Endothelial cell of umbilical vein (primary cell): ENCODE results near the gene FOSL2. TPM values are rescaled to one million over a fixed set of nuclear protein-coding genes. Genes with fewer than 3 reads are reported as not detected.

Experiments
- BruUV-seq: library from RNA; stranded (reverse); fragments of 400-500 nt; replicated peaks from 2 replicates; lab custom pipeline; 2021; lab: Mats Ljungman, UMichigan
- CTCF ChIA-PET: fragments of 300-600, 350-600 bp; sonication (Branson Sonifier 250); formaldehyde crosslinking; loops from one replicate; lab custom pipeline; 2021; ENCODE audit warnings: antibody characterized with exemption, inconsistent platforms; lab: Charles Lee
- POLR2A ChIA-PET: fragments of 300-600, 350-600 bp; sonication (Branson Sonifier 250); formaldehyde crosslinking; loops from one replicate; lab custom pipeline; 2021; ENCODE audit warnings: antibody characterized with exemption, inconsistent platforms; lab: Charles Lee
- DNase-seq: peaks from one replicate; pipeline ENCODE4 v3.0.0-alpha.2; 2011; ENCODE audit warnings: low read depth, low spot score
- FAIRE-seq: peaks from 2 replicates; lab custom pipeline; 2011; peaks lifted over from hg19 to GRCh38; lab: Jason Lieb, UNC
- H2AFZ ChIP-seq: 2 replicates; pipeline ENCODE4 v1.6.0; 2012; ENCODE audit warnings: low read depth, low read length, control low read depth, inconsistent platforms
- H3K27ac ChIP-seq: 2 replicates; pipeline ENCODE4 v1.5.1; 2011; ENCODE audit warnings: low read depth, mild to moderate bottlenecking, control low read depth, low read length, moderate library complexity; ENCODE audit not compliant: insufficient read depth
- H3K27me3 ChIP-seq, 2 experiments: 2 replicates each; pipeline versions ENCODE4 v1.6.0 to v1.6.1; 2011; ENCODE audit warnings: low read length in 2 of 2, mixed read lengths in 1 of 2; ENCODE audit not compliant: control insufficient read depth in 2 of 2, insufficient read depth in 2 of 2
- H3K36me3 ChIP-seq, 2 experiments: 2 replicates in 1 of 2; 3 replicates in 1 of 2; pipeline ENCODE4 v1.5.1; 2011; ENCODE audit warnings: low read length in 2 of 2, mild to moderate bottlenecking in 1 of 2, moderate library complexity in 1 of 2; ENCODE audit not compliant: control insufficient read depth in 2 of 2, insufficient read depth in 2 of 2; ENCODE audit errors: extremely low read depth in 1 of 2
- H3K4me1 ChIP-seq: 3 replicates; pipeline ENCODE4 v1.5.1; 2011; ENCODE audit warnings: mild to moderate bottlenecking, low read length; ENCODE audit not compliant: control insufficient read depth, insufficient read depth; ENCODE audit errors: extremely low read depth
- H3K4me2 ChIP-seq: 2 replicates; pipeline ENCODE4 v1.6.1; 2011; ENCODE audit warnings: low read length, control low read depth, mixed read lengths; ENCODE audit not compliant: insufficient read depth
- H3K4me3 ChIP-seq, 3 experiments: fragments of 200-600 bp in 1 of 3; sonication (generic), shearing (Covaris generic) in 1 of 3; replicated peaks in 1 of 3; 2 replicates each; pipeline ENCODE4 v1.5.1; 2011 to 2016; ENCODE audit warnings: control low read depth in 3 of 3, low read length in 3 of 3, mild to moderate bottlenecking in 2 of 3, inconsistent platforms in 1 of 3, low read depth in 1 of 3, moderate library complexity in 1 of 3; ENCODE audit not compliant: insufficient read depth in 1 of 3
- H3K79me2 ChIP-seq: 2 replicates; pipeline ENCODE4 v1.6.0; 2012; ENCODE audit warnings: low read length, inconsistent platforms; ENCODE audit not compliant: control insufficient read depth, insufficient read depth
- H3K9ac ChIP-seq: replicated peaks from 2 replicates; pipeline ENCODE3; 2011; ENCODE audit warnings: low read length, control low read depth; ENCODE audit not compliant: insufficient read depth; ENCODE audit errors: extremely low read depth
- H3K9me1 ChIP-seq: replicated peaks from 3 replicates; pipeline ENCODE4 v1.6.0; 2011; ENCODE audit warnings: mild to moderate bottlenecking, low read length; ENCODE audit not compliant: control insufficient read depth, insufficient read depth; ENCODE audit errors: extremely low read depth
- H3K9me3 ChIP-seq: replicated peaks from 2 replicates; pipeline ENCODE4 v1.5.1; 2012; ENCODE audit warnings: low read length, inconsistent platforms; ENCODE audit not compliant: control insufficient read depth, insufficient read depth
- H4K20me1 ChIP-seq: replicated peaks from 2 replicates; pipeline ENCODE3; 2011; ENCODE audit warnings: mild to moderate bottlenecking, low read length; ENCODE audit not compliant: control insufficient read depth, insufficient read depth; ENCODE audit errors: extremely low read depth
- EZH2 ChIP-seq: IDR thresholded peaks from 2 replicates; pipeline ENCODE4 v1.6.1; 2012; ENCODE audit warnings: borderline replicate concordance, low read depth, mild to moderate bottlenecking, moderate library complexity, low read length, inconsistent platforms; ENCODE audit not compliant: severe bottlenecking
- FOS ChIP-seq: IDR thresholded peaks from 2 replicates; pipeline ENCODE4 v1.6.1; 2011; ENCODE audit warnings: mild to moderate bottlenecking, low read length, moderate library complexity, borderline replicate concordance; ENCODE audit not compliant: insufficient read depth
- POLR2A ChIP-seq: IDR thresholded peaks from 2 replicates; pipeline ENCODE4 v1.6.1; 2012; ENCODE audit warnings: low read depth, mild to moderate bottlenecking, control low read depth, low read length
- POLR2AphosphoS5 ChIP-seq: IDR thresholded peaks from 2 replicates; pipeline ENCODE4 v1.6.1; 2012; ENCODE audit warnings: low read depth, mild to moderate bottlenecking, control low read depth, low read length, moderate library complexity; ENCODE audit not compliant: insufficient read depth
- dilution Hi-C: fragments of 300-500 bp; cut with MboI; formaldehyde crosslinking; loops from one replicate; pipeline ENCODE4 v1.15.0; 2019; ENCODE audit warnings: low sequenced_read_pairs; ENCODE audit not compliant: extremely low pct_ligation_motif_present
- intact Hi-C: fragments of 100-400 bp; cut with micrococcal nuclease; formaldehyde crosslinking; loops from one replicate; pipeline ENCODE4 v1.10.0; 2022
- polyA plus RNA-seq, 4 experiments: library from polyadenylated mRNA; depleted of rRNA in 3 of 4; stranded (reverse) in 3 of 4; unstranded in 1 of 4; fragments of >200 nt; gene quantifications; 2 replicates each; pipeline versions ENCODE4 v1.2.1 to v1.2.3, GENCODE V29; 2011 to 2012; ENCODE audit warnings: missing spikeins in 1 of 4
- total RNA-seq: library from RNA; stranded (reverse); gene quantifications from 2 replicates; pipeline ENCODE4 v1.2.3, GENCODE V29; 2021
- TF ChIP-seq, protein P1 (sequence below): IDR thresholded peaks from 2 replicates; pipeline ENCODE4 v1.6.1; 2011; ENCODE audit not compliant: insufficient read depth, insufficient read length
- TF ChIP-seq, protein P2 (sequence below), 2 donors: IDR thresholded peaks; 1 replicate in 1 of 2; 2 replicates in 1 of 2; pipeline ENCODE4 v1.5.1; 2011; ENCODE audit warnings: low read length in 2 of 2, mild to moderate bottlenecking in 2 of 2, moderate library complexity in 2 of 2, control low read depth in 1 of 2, inconsistent platforms in 1 of 2, low read depth in 1 of 2; ENCODE audit not compliant: insufficient read depth in 1 of 2; ENCODE audit errors: extremely low read depth in 1 of 2

Gene FOSL2
- total and polyA plus RNA-seq, 2 donors (not counting 3 experiments of a cell fraction or from before 2014, with no cell fraction given) = 43.9 to 85.3 TPM

DNA sequence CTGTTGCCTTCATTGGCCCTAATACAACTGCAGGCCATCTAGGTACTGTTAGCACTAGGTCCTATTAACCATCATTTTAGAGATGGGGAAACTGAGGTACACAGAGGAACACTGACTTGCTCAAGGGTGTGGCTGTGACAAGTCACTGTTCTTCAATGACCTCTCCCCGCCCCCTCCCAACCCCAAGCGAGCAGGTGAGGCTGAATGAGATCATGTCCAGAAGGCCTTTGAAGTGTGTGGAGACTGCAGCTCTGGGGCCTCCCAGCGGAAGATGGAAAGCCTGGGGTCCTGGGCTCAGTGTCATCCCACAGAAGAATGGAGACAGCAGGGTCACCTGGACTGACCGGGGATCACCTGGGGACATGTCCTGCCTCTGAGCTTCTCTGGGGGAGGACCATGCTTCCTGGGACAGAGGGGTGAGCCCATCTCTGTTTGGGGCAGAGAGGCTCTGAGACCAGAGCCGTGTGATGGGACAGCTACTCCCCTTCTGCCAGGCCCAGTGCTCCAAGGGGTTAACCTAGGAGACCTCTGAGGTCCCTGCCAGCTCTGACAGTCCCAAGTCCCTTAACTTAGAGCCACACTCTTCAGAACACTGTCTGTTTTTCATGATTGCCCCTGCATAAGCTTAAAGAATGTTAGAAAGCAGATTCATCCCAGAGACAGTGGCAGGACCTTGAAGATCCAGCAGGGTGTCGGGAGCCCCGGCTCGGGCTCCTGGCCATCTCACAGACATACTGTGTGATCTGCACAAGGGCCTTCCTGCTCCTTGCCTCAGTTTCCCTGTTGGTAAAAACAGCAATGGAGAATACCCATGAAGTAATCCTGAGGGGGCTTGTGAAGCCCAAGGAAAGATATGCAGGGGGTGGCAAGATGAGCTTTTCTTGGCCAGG is 16.7 kb upstream of the FOSL2 start:
- intact Hi-C loops (no loop called here), dilution Hi-C loops (no loop called here)
- Histone ChIP-seq H3K9me1 (no peaks in the 10 kb centered on the region), H3K4me2 (no peak overlapping the region), H3K9ac (no peak overlapping the region), H3K27me3 (no peaks in the 10 kb centered on the region), H3K4me3 (no peak overlapping the region), H3K27ac (no peak overlapping the region), H3K79me2 (no peaks in the 10 kb centered on the region), H3K9me3 (no peaks in the 10 kb centered on the region), H3K4me1 (no peaks in the 10 kb centered on the region), H3K36me3 (no peaks in the 10 kb centered on the region), H4K20me1 (no peaks in the 10 kb centered on the region), H2AFZ (no peak overlapping the region)
- DNase-seq = no peak
- TF ChIP-seq, protein P1, sequence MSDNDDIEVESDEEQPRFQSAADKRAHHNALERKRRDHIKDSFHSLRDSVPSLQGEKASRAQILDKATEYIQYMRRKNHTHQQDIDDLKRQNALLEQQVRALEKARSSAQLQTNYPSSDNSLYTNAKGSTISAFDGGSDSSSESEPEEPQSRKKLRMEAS = no peak
- no peak for TF ChIP-seq POLR2AphosphoS5
- FAIRE-seq = no peak
- BruUV-seq = no TSS peak
- ChIA-PET POLR2A (no interaction called here), CTCF (no interaction called here)

DNA sequence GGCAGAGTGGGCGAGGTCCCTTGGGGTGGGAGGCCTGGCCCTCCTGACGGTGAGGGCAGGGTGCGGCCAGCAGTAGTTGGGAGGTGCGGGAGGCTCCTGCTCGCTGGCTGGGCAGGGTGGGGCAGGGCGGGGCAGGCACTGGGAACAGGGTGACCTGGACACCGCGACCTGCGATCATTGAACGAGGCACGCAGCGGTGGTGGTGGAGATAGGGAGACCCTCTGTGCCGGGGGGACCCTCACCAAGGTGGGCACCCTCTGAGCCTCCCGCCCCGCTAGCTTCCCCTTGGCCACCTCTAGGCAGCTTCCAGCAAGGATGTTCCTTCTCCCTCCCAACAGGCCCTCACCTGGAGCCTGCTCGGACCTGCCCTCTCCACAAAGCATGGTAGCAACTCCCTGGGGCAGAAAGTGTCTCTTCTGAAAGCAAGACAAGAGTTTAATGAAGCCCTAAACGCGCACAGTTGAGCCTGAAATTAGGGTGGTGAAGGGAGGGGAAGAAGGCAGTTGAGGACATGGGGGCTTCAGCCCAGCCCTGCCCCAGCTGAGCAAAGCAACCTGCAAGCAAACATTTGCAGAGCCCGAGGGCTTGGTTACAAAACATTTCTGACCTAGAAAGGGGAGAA is 15.4 kb upstream of the FOSL2 start:
- Histone ChIP-seq H3K9me3 (no peaks in the 10 kb centered on the region), H3K36me3 (no peaks in the 10 kb centered on the region), H3K4me3 (no peak overlapping the region), H3K9me1 (no peaks in the 10 kb centered on the region), H3K4me1 (no peaks in the 10 kb centered on the region), H3K27ac (no peak overlapping the region), H4K20me1 (no peaks in the 10 kb centered on the region), H3K79me2 (no peaks in the 10 kb centered on the region), H3K9ac (no peak overlapping the region), H3K27me3 (no peaks in the 10 kb centered on the region), H2AFZ (no peak overlapping the region), H3K4me2 (no peak overlapping the region)
- dilution Hi-C loops (no loop called here), intact Hi-C loops (no loop called here)
- FAIRE-seq (no peak), DNase-seq (no peak)
- TF ChIP-seq, protein P2, sequence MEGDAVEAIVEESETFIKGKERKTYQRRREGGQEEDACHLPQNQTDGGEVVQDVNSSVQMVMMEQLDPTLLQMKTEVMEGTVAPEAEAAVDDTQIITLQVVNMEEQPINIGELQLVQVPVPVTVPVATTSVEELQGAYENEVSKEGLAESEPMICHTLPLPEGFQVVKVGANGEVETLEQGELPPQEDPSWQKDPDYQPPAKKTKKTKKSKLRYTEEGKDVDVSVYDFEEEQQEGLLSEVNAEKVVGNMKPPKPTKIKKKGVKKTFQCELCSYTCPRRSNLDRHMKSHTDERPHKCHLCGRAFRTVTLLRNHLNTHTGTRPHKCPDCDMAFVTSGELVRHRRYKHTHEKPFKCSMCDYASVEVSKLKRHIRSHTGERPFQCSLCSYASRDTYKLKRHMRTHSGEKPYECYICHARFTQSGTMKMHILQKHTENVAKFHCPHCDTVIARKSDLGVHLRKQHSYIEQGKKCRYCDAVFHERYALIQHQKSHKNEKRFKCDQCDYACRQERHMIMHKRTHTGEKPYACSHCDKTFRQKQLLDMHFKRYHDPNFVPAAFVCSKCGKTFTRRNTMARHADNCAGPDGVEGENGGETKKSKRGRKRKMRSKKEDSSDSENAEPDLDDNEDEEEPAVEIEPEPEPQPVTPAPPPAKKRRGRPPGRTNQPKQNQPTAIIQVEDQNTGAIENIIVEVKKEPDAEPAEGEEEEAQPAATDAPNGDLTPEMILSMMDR (IDR thresholded peaks at IDR 0.05; ENCODE audit: extremely low read depth in 1 of 2, insufficient read depth in 1 of 2, low read depth in 1 of 2, low read length in 2 of 2) = no peak
- no peak for TF ChIP-seq EZH2
- TF ChIP-seq POLR2A = no peak
- no peak for TF ChIP-seq FOS
- no TSS peak for BruUV-seq
- CTCF ChIA-PET = no interaction called here
- POLR2A ChIA-PET = no interaction called here
